ENCODE results near the gene ENOX2.

DNA sequence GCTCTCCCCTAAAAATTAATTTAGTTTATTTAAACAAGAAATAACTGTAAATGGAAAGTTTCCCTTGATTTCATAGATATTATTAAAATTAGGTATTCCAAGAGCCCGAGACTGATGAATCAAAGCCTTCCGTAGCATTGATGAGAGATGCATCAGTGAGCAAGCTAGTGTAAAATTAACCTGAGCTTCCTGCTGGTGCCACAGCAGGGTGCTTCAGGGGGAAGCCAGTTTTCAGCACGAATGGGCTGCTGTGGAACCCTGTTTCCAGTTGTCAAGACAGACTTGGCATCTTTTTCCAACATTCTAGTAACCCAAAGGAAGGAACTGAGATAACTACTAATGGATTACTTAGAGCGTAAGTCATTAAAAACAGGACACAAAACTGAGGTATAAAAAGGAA, 279.5 kb downstream of the ENOX2 start:
- no peak for TF ChIP-seq POLR2A (IDR thresholded peaks at IDR 0.05; ENCODE audit: low read depth, low read length)
- no peak for TF ChIP-seq TAF1 (IDR thresholded peaks at IDR 0.05; ENCODE audit: borderline replicate concordance, low read depth, low read length)
- TF ChIP-seq POLR2AphosphoS5 (IDR thresholded peaks at IDR 0.05; ENCODE audit: low read depth, low read length): no peak
